Panc1 (cell line): ENCODE results near the gene SLC39A7.

Experiments
- POLR2AphosphoS5 ChIP-seq: IDR thresholded peaks from 2 replicates; pipeline ENCODE4 v1.6.1; 2012; ENCODE audit warnings: mild to moderate bottlenecking, low read depth, low read length, moderate library complexity
- SIN3A ChIP-seq: IDR thresholded peaks from 2 replicates; pipeline ENCODE4 v1.6.1; 2012; ENCODE audit warnings: low read depth, mild to moderate bottlenecking, low read length, moderate library complexity, borderline replicate concordance; ENCODE audit not compliant: insufficient read depth
- TCF7L2 ChIP-seq: IDR thresholded peaks from 2 replicates; pipeline ENCODE4 v1.6.1; 2011; ENCODE audit warnings: mild to moderate bottlenecking, low read depth, low read length, inconsistent platforms
- TF ChIP-seq, protein P1 (sequence below): fragments of 450-650 bp; IDR thresholded peaks from 2 replicates; pipeline ENCODE4 v1.5.1; 2017; ENCODE audit warnings: mild to moderate bottlenecking
- TF ChIP-seq, protein P2 (sequence below), 2 experiments: IDR thresholded peaks; 2 replicates each; pipeline ENCODE4 v1.6.1; 2011 to 2012; ENCODE audit warnings: low read depth in 2 of 2, control low read depth in 1 of 2, low read length in 1 of 2, mild to moderate bottlenecking in 1 of 2, moderate library complexity in 1 of 2; ENCODE audit not compliant: insufficient read depth in 1 of 2

DNA sequence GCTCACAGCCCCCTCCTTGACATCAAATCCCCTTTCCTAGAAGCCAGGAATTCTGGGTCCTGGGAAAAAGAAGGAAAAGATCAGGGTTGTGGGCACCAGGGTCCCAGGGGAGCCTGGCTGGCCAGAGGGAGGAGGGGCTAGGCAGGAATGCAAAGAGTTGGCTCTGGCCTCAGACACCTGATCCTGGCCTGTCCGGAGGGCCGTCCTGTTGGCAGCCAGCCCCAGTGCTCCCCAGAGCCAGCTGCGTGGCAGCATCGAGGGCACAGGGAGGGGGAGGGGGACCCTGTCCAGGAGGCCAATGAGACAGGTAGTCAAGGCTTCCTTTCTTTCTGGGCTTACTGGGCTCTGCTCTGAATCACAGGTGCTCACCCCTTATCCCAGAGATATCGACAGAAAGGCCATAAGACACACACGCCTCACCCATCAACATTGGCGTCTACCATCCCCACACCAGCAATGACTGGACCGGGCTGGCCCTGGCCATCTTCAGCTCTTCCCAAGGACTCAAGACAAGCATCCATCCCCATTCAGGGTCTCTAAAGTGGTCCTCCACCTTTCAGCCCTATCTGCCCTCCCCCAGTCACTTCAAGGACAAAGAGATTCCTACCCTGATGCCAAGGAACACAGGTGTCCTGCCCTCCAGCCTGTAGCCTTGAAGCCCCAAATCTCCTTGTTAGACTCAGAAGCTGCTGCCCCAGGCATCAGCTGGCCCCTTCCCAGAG is 9.1 kb upstream of the SLC39A7 start:
- TF ChIP-seq, protein P1, sequence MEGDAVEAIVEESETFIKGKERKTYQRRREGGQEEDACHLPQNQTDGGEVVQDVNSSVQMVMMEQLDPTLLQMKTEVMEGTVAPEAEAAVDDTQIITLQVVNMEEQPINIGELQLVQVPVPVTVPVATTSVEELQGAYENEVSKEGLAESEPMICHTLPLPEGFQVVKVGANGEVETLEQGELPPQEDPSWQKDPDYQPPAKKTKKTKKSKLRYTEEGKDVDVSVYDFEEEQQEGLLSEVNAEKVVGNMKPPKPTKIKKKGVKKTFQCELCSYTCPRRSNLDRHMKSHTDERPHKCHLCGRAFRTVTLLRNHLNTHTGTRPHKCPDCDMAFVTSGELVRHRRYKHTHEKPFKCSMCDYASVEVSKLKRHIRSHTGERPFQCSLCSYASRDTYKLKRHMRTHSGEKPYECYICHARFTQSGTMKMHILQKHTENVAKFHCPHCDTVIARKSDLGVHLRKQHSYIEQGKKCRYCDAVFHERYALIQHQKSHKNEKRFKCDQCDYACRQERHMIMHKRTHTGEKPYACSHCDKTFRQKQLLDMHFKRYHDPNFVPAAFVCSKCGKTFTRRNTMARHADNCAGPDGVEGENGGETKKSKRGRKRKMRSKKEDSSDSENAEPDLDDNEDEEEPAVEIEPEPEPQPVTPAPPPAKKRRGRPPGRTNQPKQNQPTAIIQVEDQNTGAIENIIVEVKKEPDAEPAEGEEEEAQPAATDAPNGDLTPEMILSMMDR = no peak
- TF ChIP-seq SIN3A (no peak), TCF7L2 (no peak), POLR2AphosphoS5 (no peak)
- TF ChIP-seq, protein P2, sequence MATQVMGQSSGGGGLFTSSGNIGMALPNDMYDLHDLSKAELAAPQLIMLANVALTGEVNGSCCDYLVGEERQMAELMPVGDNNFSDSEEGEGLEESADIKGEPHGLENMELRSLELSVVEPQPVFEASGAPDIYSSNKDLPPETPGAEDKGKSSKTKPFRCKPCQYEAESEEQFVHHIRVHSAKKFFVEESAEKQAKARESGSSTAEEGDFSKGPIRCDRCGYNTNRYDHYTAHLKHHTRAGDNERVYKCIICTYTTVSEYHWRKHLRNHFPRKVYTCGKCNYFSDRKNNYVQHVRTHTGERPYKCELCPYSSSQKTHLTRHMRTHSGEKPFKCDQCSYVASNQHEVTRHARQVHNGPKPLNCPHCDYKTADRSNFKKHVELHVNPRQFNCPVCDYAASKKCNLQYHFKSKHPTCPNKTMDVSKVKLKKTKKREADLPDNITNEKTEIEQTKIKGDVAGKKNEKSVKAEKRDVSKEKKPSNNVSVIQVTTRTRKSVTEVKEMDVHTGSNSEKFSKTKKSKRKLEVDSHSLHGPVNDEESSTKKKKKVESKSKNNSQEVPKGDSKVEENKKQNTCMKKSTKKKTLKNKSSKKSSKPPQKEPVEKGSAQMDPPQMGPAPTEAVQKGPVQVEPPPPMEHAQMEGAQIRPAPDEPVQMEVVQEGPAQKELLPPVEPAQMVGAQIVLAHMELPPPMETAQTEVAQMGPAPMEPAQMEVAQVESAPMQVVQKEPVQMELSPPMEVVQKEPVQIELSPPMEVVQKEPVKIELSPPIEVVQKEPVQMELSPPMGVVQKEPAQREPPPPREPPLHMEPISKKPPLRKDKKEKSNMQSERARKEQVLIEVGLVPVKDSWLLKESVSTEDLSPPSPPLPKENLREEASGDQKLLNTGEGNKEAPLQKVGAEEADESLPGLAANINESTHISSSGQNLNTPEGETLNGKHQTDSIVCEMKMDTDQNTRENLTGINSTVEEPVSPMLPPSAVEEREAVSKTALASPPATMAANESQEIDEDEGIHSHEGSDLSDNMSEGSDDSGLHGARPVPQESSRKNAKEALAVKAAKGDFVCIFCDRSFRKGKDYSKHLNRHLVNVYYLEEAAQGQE (IDR thresholded peaks at IDR 0.05; ENCODE audit: insufficient read depth in 1 of 2, low read depth in 2 of 2, low read length in 1 of 2) = no peak
